Measurements from ENCODE around the gene KLRF2.
"Not testable (repeated sequence)": the region's sequence is repeated elsewhere in the genome, so short reads cannot be mapped to it uniquely, and the experiment has no call there.

KLRF2 gene

GRCh38 chr12:9881246-9881645 is at the start of gene KLRF2:
Gene KLRF2 (plus strand): TSS chr12:9881489. CDS start chr12:9881596, 107 bp downstream.
- DNase-seq, result no peak

DNA sequence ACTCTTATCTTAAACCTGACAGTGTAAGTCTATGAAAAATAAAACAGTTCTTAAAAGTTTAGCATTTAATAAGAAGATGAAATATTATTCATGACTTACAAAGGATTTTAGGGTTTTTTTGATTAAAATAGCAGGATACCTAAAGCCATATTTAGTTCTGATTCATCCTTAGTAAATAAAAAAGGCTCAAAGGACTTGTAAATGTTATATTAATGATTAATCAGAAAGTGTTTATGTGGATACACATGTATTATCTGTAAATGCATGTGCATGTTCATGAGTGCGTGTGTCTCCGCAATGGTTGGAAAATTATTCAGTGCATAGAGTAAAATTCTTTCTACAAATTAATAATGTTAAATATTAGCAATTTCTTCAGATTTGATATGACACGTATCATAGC is 49.6 kb upstream of the KLRF2 start:
- no peak for DNase-seq

DNA sequence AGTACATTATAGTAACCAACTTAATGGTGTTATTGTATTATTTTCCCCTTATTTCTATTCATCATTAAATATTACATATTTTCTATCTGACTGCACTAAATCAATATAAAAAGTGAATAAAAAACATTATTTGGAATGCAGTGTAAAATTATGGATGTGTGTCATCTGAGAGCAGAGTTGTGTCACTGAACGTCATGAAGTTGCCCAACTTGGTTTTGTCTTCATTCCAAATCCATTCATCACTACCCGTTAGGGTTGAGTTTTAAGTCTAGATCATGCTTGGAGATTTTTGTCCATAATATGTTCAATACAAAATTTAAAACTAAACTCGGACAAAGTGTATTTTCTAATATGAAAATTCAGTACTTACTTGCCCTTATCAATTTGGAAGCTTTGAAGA is 37.9 kb upstream of the KLRF2 start:
- DNase-seq, result no peak

DNA sequence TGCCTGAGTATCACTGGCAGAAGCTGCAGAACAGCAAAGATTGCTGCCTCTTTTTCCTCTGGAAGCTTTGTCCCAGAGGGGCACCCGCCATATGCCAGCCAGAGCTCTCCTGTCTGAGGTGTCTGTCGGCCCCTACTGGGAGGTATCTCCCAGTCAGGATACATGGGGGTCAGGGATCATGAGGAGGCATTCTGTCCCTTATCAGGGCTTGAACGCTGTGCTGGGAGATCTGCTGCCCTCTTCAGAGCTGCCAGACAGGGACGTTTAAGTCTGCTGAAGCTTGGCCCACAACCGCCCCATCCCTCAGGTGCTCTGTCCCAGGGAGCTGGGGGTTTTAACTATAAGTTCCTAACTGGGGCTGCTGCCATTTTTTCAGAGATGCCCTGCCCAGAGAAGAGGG is 32.4 kb upstream of the KLRF2 start:
- no peak for DNase-seq

GRCh38 chr12:9851050-9851449 is 30.2 kb upstream of the KLRF2 start:
- no peak for DNase-seq

- no peak for DNase-seq
These were observed 29.4 kb upstream of the KLRF2 start for GRCh38 chr12:9851927-9852326.

- DNase-seq, result no peak
These were observed 25.1 kb upstream of the KLRF2 start for GRCh38 chr12:9856151-9856550.

DNA sequence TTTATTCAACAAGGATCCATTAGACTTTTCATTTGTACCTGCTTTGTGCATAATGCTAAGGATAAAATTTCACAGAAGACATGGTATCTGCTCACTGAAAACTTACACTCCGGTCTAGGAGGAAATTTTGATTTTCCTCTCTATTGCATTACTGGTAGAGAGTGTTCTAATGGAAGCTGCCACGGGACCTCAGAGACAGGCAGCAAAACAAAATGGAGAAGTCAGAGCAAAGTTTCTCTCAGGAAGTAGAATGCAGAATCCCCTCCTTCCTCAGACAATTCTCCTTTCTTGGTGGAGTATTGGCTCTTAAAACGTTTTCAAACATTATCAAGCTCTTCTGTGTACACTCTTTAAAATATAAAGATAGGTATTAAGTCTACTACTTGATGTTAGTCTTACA is 24.4 kb upstream of the KLRF2 start:
- no peak for DNase-seq

DNA sequence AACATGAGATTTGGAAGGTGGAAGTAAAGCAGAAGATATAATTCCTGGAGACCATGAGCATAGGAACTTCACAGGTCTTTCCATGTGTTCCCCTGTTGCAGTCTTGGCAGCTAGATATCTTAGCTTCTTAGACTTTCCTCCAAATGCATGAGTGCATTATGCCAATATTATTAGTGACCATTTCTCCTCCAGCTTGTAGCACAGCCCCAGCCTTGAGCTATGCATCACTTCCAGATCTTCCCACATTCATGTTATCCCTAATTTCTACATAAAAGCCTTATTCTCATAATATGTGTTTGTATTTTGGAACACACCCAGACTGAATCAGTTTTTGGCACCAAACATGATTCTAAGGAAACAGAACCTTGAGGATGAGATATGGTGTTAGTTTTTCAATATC is 23.2 kb upstream of the KLRF2 start:
- no peak for DNase-seq

DNA sequence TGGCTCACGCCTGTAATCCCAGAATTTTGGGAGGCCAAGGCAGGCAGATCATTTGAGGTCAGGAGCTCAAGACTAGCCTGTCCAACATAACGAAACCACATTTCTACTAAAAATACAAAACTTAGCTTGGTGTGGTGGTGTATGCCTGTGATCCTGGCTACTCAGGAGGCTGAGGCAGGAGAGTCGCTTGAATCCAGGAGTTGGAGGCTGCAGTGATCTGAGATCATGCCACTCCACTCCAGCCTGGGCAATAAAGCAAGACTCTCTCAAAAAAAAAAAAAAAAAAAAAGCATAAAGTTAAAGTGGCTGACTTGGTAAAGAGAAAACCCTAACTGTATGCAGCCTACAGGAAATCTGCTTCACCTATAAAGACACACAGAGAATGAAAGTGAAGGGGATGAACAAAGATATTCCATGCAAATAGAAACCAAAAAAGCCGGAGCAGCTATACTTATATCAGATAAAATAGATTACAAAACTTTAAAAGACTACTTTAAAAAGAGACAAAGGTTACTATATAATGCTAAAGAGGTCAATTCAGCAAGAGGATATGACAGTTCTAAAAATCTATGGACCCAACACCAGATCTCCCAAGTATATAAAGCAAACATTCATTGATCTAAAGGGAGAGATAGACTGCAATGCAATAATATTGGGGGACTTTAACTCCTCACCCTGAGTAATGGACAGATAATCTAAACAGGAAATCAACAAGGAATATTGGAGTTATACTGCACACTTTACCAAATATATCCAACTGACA is 16.2 kb upstream of the KLRF2 start:
- no peak for DNase-seq

GRCh38 chr12:9866860-9867269 is 14.4 kb upstream of the KLRF2 start:
- no peak for DNase-seq

DNA sequence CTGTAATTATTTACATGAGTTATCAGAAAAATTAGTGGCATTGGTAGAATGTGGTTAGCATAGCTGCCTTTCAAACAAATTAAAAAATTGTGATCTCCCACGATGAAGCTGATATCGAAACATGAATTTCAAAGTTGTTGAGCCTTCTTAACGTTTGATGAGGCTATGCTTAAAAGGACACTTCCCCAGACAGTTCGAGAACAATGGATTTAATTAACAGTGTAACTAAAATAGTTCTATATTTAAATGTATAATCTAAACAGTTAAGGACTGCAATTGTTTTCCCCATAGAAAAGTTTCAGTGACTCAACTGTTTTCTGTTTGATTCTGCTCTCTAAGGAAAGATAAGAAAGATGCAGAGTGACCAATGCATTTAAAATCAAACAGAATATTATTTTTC is 13.8 kb upstream of the KLRF2 start:
- no peak for DNase-seq

DNA sequence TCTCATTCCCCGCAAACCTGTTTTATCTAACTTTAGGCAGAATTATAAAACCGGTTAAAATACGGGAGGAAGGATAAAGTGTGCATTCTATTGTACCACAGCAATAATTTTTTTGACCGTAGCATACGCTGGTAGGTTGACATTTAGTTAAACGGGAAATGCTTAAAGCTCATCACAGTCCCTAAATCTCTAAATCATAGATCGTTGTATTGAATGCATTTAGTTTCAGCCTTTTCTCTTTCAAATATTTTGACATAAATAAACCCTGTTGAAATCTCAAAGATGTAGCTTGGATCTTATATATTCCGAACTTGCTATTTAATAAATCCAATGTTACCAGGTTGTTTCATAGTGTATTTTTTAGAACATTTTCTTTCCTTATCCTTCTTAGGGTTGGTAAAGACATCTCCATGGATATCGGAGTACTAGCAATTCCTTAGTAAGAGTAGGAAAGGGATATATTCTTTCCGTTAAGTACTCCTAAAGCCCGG is 12.9 kb upstream of the KLRF2 start:
- no peak for DNase-seq

DNA sequence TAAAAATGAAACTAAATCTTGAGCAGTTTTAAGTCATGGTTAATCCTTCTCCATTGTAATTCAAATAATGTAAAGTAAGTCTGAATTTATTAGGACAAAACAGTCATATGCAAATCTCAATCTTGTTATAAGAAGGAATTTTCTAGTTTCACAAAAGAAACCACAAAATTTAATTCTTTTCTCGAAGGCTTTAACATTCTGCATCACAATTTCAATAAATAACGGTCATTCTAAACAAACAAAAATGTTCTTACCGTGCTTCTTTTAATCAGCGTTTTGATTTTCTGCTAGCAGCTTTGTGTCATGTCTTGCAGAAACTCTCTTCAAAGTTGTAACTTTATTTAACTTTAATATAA is 12.4 kb upstream of the KLRF2 start:
- no peak for DNase-seq

DNA sequence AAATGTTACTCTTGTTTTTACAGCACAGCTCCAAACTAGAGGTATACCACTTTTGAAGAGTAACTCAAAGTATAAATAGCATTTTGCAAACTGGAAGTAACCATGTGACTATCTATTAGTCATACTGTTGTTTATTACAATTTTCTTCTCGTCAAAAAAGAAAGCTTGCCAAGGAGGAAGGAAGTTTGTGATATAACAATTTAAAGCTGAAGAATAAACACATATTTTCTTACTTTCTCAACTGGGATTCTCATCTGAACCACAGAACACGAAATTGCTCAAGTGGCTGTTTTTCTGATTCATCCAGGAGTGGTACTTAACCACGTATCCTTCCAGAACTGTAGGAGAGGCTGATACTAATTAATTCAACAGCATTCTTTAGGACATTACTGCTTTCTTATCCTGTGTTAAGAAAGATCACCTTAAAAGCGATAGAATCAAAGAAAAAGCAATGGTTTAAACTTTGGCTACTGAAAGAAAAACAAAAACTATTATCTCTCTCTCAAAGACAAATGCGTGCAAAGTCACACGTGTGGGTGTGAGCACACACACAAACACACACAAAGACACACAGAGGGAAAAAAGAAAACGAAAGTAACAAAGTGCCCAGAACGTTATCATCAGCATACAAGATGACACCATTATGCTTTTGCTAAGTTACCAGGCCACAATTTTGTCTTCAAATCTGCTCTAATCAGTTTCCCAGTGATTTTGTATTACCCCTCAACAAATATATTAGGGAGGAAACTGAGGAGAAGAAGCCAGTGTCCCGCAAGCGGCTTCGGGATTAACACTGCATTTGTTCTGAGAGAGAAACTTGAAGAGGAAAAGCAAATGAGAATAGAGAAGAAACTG is 11.8 kb upstream of the KLRF2 start, which contains the start of gene CLEC2B:
Gene CLEC2B (minus strand): TSS at position 48 of the 855 bp plus-strand sequence.
- DNase-seq, result peak in 1 of 2 experiments; percentile 28

DNA sequence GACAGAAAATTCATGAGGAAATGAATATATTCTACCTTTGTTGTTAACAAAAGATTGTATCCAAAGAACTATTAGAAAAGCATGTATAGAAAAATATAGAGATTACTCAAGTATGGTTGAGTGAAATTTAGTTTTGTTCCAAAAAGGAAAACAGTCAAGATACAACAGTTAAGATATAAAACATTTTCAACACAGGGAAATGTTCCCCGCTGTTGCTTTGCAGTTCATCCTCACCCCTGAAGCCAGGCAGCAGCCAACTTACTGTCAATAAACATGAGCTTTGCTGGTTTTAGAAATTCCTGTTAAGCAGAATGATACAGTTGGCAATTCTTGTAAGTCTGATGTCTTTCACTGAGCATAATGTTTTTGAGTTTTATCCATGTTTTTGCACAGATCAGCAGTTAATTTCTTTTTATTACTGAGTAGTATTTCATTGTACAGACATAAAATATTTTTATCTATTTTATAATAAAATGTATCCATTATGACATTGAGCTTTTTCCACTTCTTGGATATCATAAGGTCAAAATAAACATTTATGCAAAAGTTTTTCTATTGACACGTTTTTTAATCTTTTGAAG is 10.9 kb upstream of the KLRF2 start:
- DNase-seq, result no peak

DNA sequence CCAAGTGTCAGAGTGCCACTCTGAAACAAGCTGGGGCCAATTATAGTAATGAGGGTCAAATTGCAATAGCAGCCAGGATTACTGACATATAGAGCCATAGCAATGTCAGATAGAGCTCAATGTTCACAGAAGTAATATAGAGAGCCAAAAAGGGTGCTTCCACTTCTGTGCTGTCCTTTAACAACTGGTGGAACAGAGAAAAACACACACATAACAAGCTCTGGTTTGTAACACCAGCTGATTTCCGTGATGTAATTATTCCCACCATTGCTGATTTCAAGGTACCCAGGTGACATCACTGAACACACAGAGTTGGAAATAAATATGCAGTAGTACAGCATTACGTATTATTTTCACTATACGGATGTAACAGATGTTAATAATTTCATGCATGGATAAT is 9.1 kb upstream of the KLRF2 start:
- no peak for DNase-seq

GRCh38 chr12:9872742-9873141 is 8.5 kb upstream of the KLRF2 start:
- DNase-seq, result no peak

DNA sequence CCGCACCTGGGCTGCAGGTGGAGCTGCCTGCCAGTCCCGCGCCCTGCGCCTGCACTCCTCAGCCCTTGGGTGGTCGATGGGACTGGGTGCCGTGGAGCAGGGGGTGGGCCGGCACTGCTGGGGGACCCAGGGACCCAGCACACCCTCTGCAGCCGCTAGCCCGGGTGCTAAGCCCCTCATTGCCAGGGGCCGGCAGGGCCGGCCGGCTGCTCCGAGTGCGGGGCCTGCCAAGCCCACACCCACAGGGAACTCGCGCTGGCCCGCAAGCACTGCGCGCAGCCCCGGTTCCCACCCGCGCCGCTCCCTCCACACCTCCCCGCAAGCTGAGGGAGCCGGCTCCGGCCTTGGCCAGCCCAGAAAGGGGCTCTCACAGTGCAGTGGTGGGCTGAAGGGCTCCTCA is 5.2 kb upstream of the KLRF2 start:
- not testable (repeated sequence) for DNase-seq

- DNase-seq, result no peak
These were observed 684 bp upstream of the KLRF2 start for GRCh38 chr12:9880532-9881078.

DNA sequence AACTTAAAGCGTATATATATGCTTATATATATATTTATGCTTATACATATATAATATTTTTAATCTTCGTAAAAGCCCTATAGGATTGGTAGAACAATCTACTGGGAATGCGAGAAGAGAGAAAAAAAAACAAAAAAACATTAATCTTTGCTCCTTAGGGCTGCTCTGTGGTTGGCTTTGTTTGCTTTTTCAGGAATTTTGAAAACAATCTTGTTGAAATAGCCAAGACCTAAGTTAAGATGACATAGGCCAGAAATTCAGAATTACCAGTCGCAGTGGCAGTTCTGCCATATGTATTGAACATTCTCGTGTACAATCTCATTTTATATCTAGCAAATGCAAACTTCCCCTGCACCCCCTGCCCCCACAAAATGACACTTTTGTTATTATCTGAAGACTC is 699 bp downstream of the KLRF2 start:
- DNase-seq, result no peak

DNA sequence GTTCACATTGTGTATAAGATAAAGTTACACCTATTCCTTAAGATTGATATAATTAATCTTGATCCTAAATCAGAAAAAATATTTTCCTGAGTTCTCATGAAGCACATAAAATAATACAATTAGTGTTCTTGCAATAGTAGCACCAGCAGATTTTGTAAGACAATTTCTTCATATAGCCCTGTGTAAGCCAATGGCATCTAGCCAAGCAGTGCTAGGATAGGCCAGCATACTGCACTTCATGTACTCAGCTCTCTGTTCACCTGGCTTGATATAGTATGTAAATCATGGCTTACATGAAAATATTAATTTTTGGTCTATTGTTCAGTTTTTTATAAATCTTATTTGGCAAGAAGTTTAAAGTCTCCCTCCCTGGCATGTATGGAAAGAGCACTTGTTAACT is 1.9 kb downstream of the KLRF2 start:
- no peak for DNase-seq

GRCh38 chr12:9888665-9889273 is 7.5 kb downstream of the KLRF2 start:
- DNase-seq, result no peak

Measured in stimulated activated CD4-positive, alpha-beta T cell treated with anti-CD3 and anti-CD28 coated beads, Interleukin-4, amount 100 ng/mL, for 4 hours (primary cell).